ENCODE data around the gene LRRIQ4. TPM values are rescaled to one million over a fixed set of nuclear protein-coding genes. Genes with fewer than 3 reads are reported as not detected.
A peak's percentile ranks its signal among the peaks of the same experiment; 100 is the strongest.

LRRIQ4 gene
- under 1 TPM; 0.20 to 0.28 TPM for total RNA-seq
- under 1 TPM; 0.19 to 0.26 TPM for polyA plus RNA-seq (ENCODE audit: insufficient read length in 2 of 2)
- long read RNA-seq, donor 1, result 0 reads
- long read RNA-seq, donor 2, result 0 reads
- long read RNA-seq, donor 3, result 0 reads
- long read RNA-seq, donor 4, result 0 reads

- Histone ChIP-seq H3K9me3 (ENCODE audit: control insufficient read depth, insufficient read depth, low read length) (peaks cover 5% of the 10 kb centered on the region), H3K27ac (ENCODE audit: low read depth, low read length) (peak within 1 kb of the TSS; percentile 87), H3K27me3 (ENCODE audit: control insufficient read depth, insufficient read depth, low read length) (no peaks in the 10 kb centered on the region), H3K36me3 (ENCODE audit: control insufficient read depth, insufficient read depth, low read length) (no peaks in the 10 kb centered on the region), H3K4me3 (ENCODE audit: low read depth, low read length) (peak within 1 kb of the TSS; percentile 68), H3K4me1 (ENCODE audit: control insufficient read depth, insufficient read depth, low read length) (peaks cover 10% of the 10 kb centered on the region)
- 3% methylated on average over 55 of the region's 56 CpGs for WGBS (ENCODE audit: insufficient coverage)
- DNase-seq (ENCODE audit: low read depth in 4 of 6, low spot score in 6 of 6), result peak; percentile 38 to 92 (median 58)
These were observed at the start of gene LRRIQ4, which contains the start of gene LRRC34 for GRCh38 chr3:169812332-169813235. LRRIQ4 (plus strand) TSS chr3:169812870; CDS start chr3:169821922, 9,052 bp downstream. LRRC34 (minus strand) TSS chr3:169812904; CDS start chr3:169812548, 356 bp downstream.

DNA sequence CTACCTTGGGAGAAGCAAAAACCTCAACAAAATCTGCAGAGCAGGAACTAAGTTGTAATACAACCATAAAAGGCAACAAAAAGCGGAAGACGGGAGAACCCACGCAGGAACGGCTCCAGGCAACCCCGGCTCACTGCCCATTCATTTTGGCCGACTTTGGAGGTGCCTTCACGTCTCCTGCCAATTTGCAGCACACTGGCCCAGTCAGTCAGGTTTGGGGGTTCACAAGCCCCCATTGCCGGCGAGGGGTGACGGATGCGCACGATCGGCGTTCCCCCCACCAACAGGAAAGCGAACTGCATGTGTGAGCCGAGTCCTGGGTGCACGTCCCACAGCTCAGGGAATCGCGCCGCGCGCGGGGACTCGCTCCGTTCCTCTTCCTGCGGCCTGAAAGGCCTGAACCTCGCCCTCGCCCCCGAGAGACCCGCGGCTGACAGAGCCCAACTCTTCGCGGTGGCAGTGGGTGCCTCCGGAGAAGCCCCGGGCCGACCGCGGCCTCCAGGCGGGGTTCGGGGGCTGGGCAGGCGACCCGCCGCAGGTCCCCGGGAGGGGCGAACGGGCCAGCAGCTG lies 48.3 kb upstream of the LRRIQ4 start:
- Histone ChIP-seq H3K4me1 (ENCODE audit: control insufficient read depth, insufficient read depth, low read length) (peaks cover 4% of the 10 kb centered on the region), H3K36me3 (ENCODE audit: control insufficient read depth, insufficient read depth, low read length) (no peaks in the 10 kb centered on the region), H3K9me3 (ENCODE audit: control insufficient read depth, insufficient read depth, low read length) (no peaks in the 10 kb centered on the region), H3K4me3 (ENCODE audit: low read depth, low read length) (peak overlapping the region; percentile 71), H3K27me3 (ENCODE audit: control insufficient read depth, insufficient read depth, low read length) (no peaks in the 10 kb centered on the region), H3K27ac (ENCODE audit: low read depth, low read length) (peak overlapping the region; percentile 96)
- DNase-seq (ENCODE audit: low read depth in 4 of 6, low spot score in 6 of 6), result peak in 5 of 6 donors; percentile 31 to 83 (median 63)
- WGBS (ENCODE audit: insufficient coverage), result under 1% methylated on average over 46 of the region's 46 CpGs

GRCh38 chr3:169764882-169765612 lies 47.6 kb upstream of the LRRIQ4 start, which contains the start of gene TERC:
TERC (minus strand) TSS chr3:169765060.
- Histone ChIP-seq H3K9me3 (ENCODE audit: control insufficient read depth, insufficient read depth, low read length) (no peaks in the 10 kb centered on the region), H3K27me3 (ENCODE audit: control insufficient read depth, insufficient read depth, low read length) (no peaks in the 10 kb centered on the region), H3K27ac (ENCODE audit: low read depth, low read length) (peak within 1 kb of the TSS; percentile 96), H3K4me1 (ENCODE audit: control insufficient read depth, insufficient read depth, low read length) (peaks cover 4% of the 10 kb centered on the region), H3K4me3 (ENCODE audit: low read depth, low read length) (peak within 1 kb of the TSS; percentile 71), H3K36me3 (ENCODE audit: control insufficient read depth, insufficient read depth, low read length) (no peaks in the 10 kb centered on the region)
- WGBS (ENCODE audit: insufficient coverage), result 4% methylated on average over 25 of the region's 42 CpGs
- DNase-seq (ENCODE audit: low read depth in 4 of 6, low spot score in 6 of 6), result peak; percentile 81 to 98 (median 86)

GRCh38 chr3:169769287-169770181 lies 43.1 kb upstream of the LRRIQ4 start, which contains the start of gene ACTRT3:
ACTRT3 (minus strand) TSS chr3:169769561; CDS start chr3:169769520, 41 bp downstream.
- peak within 1 kb of the TSS; percentile 87 for H3K27ac ChIP-seq (ENCODE audit: low read depth, low read length)
- DNase-seq (ENCODE audit: low read depth in 4 of 6, low spot score in 6 of 6), result peak; percentile 40 to 84 (median 62)
- H3K36me3 ChIP-seq (ENCODE audit: control insufficient read depth, insufficient read depth, low read length), result no peaks in the 10 kb centered on the region
- 2% methylated on average over 49 of the region's 51 CpGs for WGBS (ENCODE audit: insufficient coverage)
- peak within 1 kb of the TSS; percentile 70 for H3K4me3 ChIP-seq (ENCODE audit: low read depth, low read length)
- no peaks in the 10 kb centered on the region for H3K27me3 ChIP-seq (ENCODE audit: control insufficient read depth, insufficient read depth, low read length)
- H3K4me1 ChIP-seq (ENCODE audit: control insufficient read depth, insufficient read depth, low read length), result peaks cover 3% of the 10 kb centered on the region
- H3K9me3 ChIP-seq (ENCODE audit: control insufficient read depth, insufficient read depth, low read length), result no peaks in the 10 kb centered on the region

DNA sequence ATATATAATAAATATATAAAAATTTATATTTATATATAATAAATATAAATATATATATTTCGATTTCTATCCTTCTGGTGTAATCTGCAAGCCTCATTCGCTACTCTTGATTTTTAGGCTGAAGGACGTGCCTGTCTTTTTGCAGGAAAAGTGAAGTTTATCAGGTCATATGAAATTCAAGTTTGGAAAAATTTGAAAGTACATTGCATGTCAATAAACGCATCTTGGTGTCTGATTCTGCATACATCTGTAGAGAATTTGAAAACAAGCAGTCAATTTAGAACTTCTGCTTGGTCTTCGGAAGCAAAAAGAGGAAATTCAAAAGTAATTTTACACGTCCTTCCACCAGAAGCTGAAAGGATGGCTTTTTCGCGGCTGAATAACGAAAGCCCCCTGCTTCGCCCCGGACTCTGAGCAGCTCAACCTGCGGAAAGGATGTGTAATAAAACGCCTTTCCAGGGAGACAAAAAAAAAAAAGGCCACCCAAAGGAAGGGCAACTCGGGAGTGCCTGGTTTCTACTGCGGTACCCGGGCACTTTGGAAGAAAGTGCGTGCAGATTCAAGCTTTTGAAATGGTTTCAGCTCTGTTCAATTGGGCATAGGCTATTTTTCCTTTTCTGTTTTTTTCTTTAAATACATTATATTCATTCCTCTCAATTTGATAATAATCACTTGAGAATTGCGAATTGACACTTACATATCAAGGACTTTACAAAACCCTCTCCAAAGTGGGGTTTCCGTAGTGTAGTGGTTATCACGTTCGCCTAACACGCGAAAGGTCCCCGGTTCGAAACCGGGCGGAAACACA lies 41.0 kb upstream of the LRRIQ4 start:
- Histone ChIP-seq H3K27me3 (ENCODE audit: control insufficient read depth, insufficient read depth, low read length) (no peaks in the 10 kb centered on the region), H3K4me1 (ENCODE audit: control insufficient read depth, insufficient read depth, low read length) (peaks cover 3% of the 10 kb centered on the region), H3K9me3 (ENCODE audit: control insufficient read depth, insufficient read depth, low read length) (no peaks in the 10 kb centered on the region), H3K4me3 (ENCODE audit: low read depth, low read length) (peak overlapping the region; percentile 100), H3K27ac (ENCODE audit: low read depth, low read length) (peak overlapping the region; percentile 98), H3K36me3 (ENCODE audit: control insufficient read depth, insufficient read depth, low read length) (peaks cover 6% of the 10 kb centered on the region)
- WGBS (ENCODE audit: insufficient coverage), result 0% methylated on average over 10 of the region's 27 CpGs
- DNase-seq (ENCODE audit: low read depth in 4 of 6, low spot score in 6 of 6), result peak; percentile 84 to 98 (median 90)

DNA sequence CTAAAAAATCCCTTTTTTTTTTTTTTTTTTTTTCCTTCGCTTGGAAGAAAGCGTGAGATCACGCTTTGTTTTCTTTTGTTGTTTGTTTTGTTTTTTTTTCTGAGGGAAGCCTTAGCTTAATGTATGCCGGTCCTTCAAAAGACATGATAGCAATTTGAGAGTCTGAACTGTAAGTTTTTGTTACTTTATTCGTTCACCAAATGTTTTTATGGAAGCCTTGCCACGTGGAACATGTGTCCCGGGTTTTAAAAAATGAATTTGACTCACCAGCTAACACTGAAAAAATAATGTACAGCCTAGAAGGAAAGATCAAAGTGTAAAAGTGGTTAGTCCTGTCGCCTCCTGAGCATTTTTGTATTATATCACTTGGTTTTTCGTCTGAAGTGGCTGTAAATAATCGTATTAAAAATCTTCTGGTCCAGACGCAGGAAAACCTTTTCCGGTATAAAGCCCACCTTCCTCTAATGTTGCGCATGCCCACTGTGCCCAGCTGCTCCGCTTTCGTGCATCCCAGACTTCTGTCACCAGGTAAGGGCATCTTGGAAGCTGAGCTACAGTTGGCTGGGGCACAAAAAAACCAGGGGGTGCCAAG lies 40.3 kb upstream of the LRRIQ4 start:
- DNase-seq (ENCODE audit: low read depth in 4 of 6, low spot score in 6 of 6), result peak; percentile 74 to 98 (median 90)
- Histone ChIP-seq H3K4me3 (ENCODE audit: low read depth, low read length) (peak overlapping the region; percentile 100), H3K36me3 (ENCODE audit: control insufficient read depth, insufficient read depth, low read length) (peaks cover 6% of the 10 kb centered on the region), H3K9me3 (ENCODE audit: control insufficient read depth, insufficient read depth, low read length) (no peaks in the 10 kb centered on the region), H3K27ac (ENCODE audit: low read depth, low read length) (peak overlapping the region; percentile 98), H3K27me3 (ENCODE audit: control insufficient read depth, insufficient read depth, low read length) (no peaks in the 10 kb centered on the region), H3K4me1 (ENCODE audit: control insufficient read depth, insufficient read depth, low read length) (peaks cover 3% of the 10 kb centered on the region)
- 4% methylated on average over 4 of the region's 15 CpGs for WGBS (ENCODE audit: insufficient coverage)

- Histone ChIP-seq H3K4me1 (ENCODE audit: control insufficient read depth, insufficient read depth, low read length) (peaks cover 3% of the 10 kb centered on the region), H3K9me3 (ENCODE audit: control insufficient read depth, insufficient read depth, low read length) (no peaks in the 10 kb centered on the region), H3K27ac (ENCODE audit: low read depth, low read length) (peak within 1 kb of the TSS; percentile 98), H3K27me3 (ENCODE audit: control insufficient read depth, insufficient read depth, low read length) (no peaks in the 10 kb centered on the region), H3K36me3 (ENCODE audit: control insufficient read depth, insufficient read depth, low read length) (peaks cover 10% of the 10 kb centered on the region), H3K4me3 (ENCODE audit: low read depth, low read length) (peak within 1 kb of the TSS; percentile 100)
- under 1% methylated on average over 55 of the region's 61 CpGs for WGBS (ENCODE audit: insufficient coverage)
- DNase-seq (ENCODE audit: low read depth in 4 of 6, low spot score in 6 of 6), result peak; percentile 87 to 98 (median 90)
These were observed 39.5 kb upstream of the LRRIQ4 start, which contains the start of gene MYNN for GRCh38 chr3:169772897-169773816. MYNN (plus strand) TSS chr3:169773396; CDS start chr3:169774296, 900 bp downstream.

Data from spinal cord (tissue), 10 donors.